Pons (tissue), 1 donor: ENCODE data around the gene MET.
"Not testable (repeated sequence)": the region's sequence is repeated elsewhere in the genome, so short reads cannot be mapped to it uniquely, and the experiment has no call there.

ENCODE experiments used
- DNase-seq: peaks from one replicate; pipeline ENCODE4 v3.0.0-alpha.2; 2016; ENCODE audit warnings: low spot score

The MET gene

GRCh38 chr7:116671681-116672595, at the start of gene MET:
TSS of gene MET (plus strand) at chr7:116672196. CDS start at chr7:116699085, 26,889 bp downstream.
- peak; percentile 18 for DNase-seq

GRCh38 chr7:116626886-116627285, 45.1 kb upstream of the MET start:
- no peak for DNase-seq

GRCh38 chr7:116629051-116629463, 42.9 kb upstream of the MET start:
- DNase-seq, result no peak

GRCh38 chr7:116630357-116630756, 41.6 kb upstream of the MET start:
- DNase-seq, result no peak

- DNase-seq, result no peak
Measured at GRCh38 chr7:116630932-116631671, 40.9 kb upstream of the MET start.

GRCh38 chr7:116631676-116632075, 40.3 kb upstream of the MET start:
- no peak for DNase-seq

GRCh38 chr7:116632384-116632783, 39.6 kb upstream of the MET start:
- no peak for DNase-seq

GRCh38 chr7:116633131-116633988, 38.6 kb upstream of the MET start:
- DNase-seq, result peak; percentile 12

GRCh38 chr7:116636997-116637396, 35.0 kb upstream of the MET start:
- no peak for DNase-seq

- DNase-seq, result not testable (repeated sequence)
Measured at GRCh38 chr7:116638592-116638991, 33.4 kb upstream of the MET start.

- DNase-seq, result no peak
Measured at GRCh38 chr7:116641551-116642153, 30.3 kb upstream of the MET start.

GRCh38 chr7:116643148-116643547, 28.8 kb upstream of the MET start:
- DNase-seq, result not testable (repeated sequence)

- no peak for DNase-seq
Measured at GRCh38 chr7:116644628-116645027, 27.4 kb upstream of the MET start.

GRCh38 chr7:116647290-116647689, 24.7 kb upstream of the MET start:
- DNase-seq, result no peak

GRCh38 chr7:116647861-116648260, 24.1 kb upstream of the MET start:
- no peak for DNase-seq

GRCh38 chr7:116650436-116650835, 21.6 kb upstream of the MET start:
- no peak for DNase-seq

- no peak for DNase-seq
Measured at GRCh38 chr7:116652793-116653192, 19.2 kb upstream of the MET start.

- no peak for DNase-seq
Measured at GRCh38 chr7:116653204-116653603, 18.8 kb upstream of the MET start.

GRCh38 chr7:116653646-116654045, 18.4 kb upstream of the MET start:
- no peak for DNase-seq

GRCh38 chr7:116659248-116659647, 12.7 kb upstream of the MET start:
- not testable (repeated sequence) for DNase-seq

- DNase-seq, result no peak
Measured at GRCh38 chr7:116661865-116662264, 10.1 kb upstream of the MET start.

- DNase-seq, result no peak
Measured at GRCh38 chr7:116663744-116664143, 8.3 kb upstream of the MET start.
